MCF 10A (cell line): Measurements from ENCODE around the gene ASCC3. TPM values are rescaled to one million over a fixed set of nuclear protein-coding genes. Genes with fewer than 3 reads are reported as not detected.

Source experiments
- BruUV-seq: library from RNA; stranded (reverse); fragments of 400-500 nt; replicated peaks from 2 replicates; lab custom pipeline; 2021; lab: Mats Ljungman, UMichigan
- CTCF ChIA-PET: fragments of 300-600 bp; sonication (Branson Sonifier 250); formaldehyde crosslinking; extraction: SDS; loops from one replicate; lab custom pipeline; 2021; ENCODE audit warnings: antibody characterized with exemption, inconsistent platforms; lab: Yijun Ruan, JAX
- POLR2A ChIA-PET: fragments of 300-600, 350-650 bp; sonication (Branson Sonifier 250); formaldehyde crosslinking; extraction: SDS; loops from one replicate; lab custom pipeline; 2020; ENCODE audit warnings: antibody characterized with exemption, inconsistent platforms; lab: Yijun Ruan, JAX
- DNase-seq: peaks from one replicate; pipeline ENCODE4 v3.0.0-alpha.2; 2018; ENCODE audit not compliant: unreplicated experiment
- H3K27ac Mint-ChIP-seq: one replicate; pipeline ENCODE4 v1.8.0; 2022; ENCODE audit warnings: mild to moderate bottlenecking, low read depth, mixed read lengths; ENCODE audit not compliant: unreplicated experiment
- H3K27me3 Mint-ChIP-seq: one replicate; pipeline ENCODE4 v1.8.0; 2022; ENCODE audit warnings: mixed read lengths; ENCODE audit not compliant: insufficient read depth, unreplicated experiment
- H3K36me3 Mint-ChIP-seq: one replicate; pipeline ENCODE4 v1.8.0; 2022; ENCODE audit warnings: mild to moderate bottlenecking, moderate library complexity, mixed read lengths; ENCODE audit not compliant: insufficient read depth, unreplicated experiment
- H3K4me1 Mint-ChIP-seq: one replicate; pipeline ENCODE4 v1.8.0; 2022; ENCODE audit warnings: mixed read lengths; ENCODE audit not compliant: insufficient read depth, unreplicated experiment
- H3K4me3 Mint-ChIP-seq: one replicate; pipeline ENCODE4 v1.8.0; 2022; ENCODE audit warnings: mild to moderate bottlenecking, moderate library complexity, mixed read lengths; ENCODE audit not compliant: unreplicated experiment
- H3K9me3 Mint-ChIP-seq: one replicate; pipeline ENCODE4 v1.8.0; 2022; ENCODE audit warnings: mixed read lengths; ENCODE audit not compliant: unreplicated experiment
- CTCF ChIP-seq: fragments of 200-600 bp; IDR thresholded peaks from one replicate; pipeline ENCODE4 v1.8.0; 2022; ENCODE audit warnings: antibody characterized with exemption, mild to moderate bottlenecking; ENCODE audit not compliant: unreplicated experiment
- intact Hi-C: fragments of 100-400 bp; cut with micrococcal nuclease; formaldehyde crosslinking; loops from 2 replicates; pipeline ENCODE4 v1.14.1; 2022
- total RNA-seq: library from RNA; stranded (reverse); gene quantifications from 2 replicates; pipeline ENCODE4 v1.2.3, GENCODE V29; 2022

Gene ASCC3
- total RNA-seq, 1 experiment from 2014 or later: 85.0 TPM

GRCh38 chr6:100901582-100901981 is 20.5 kb upstream of the ASCC3 start:
- Mint-ChIP-seq H3K4me3 (no peak overlapping the region), H3K4me1 (no peaks in the 10 kb centered on the region), H3K27ac (no peak overlapping the region), H3K9me3 (no peaks in the 10 kb centered on the region), H3K27me3 (no peaks in the 10 kb centered on the region), H3K36me3 (no peaks in the 10 kb centered on the region)
- ChIA-PET POLR2A (no interaction called here), CTCF (no interaction called here)
- no peak for TF ChIP-seq CTCF
- DNase-seq: no peak
- intact Hi-C loops: no loop called here
- no TSS peak for BruUV-seq

- ChIA-PET CTCF (no interaction called here), POLR2A (no interaction called here)
- Mint-ChIP-seq H3K27me3 (no peaks in the 10 kb centered on the region), H3K4me3 (no peak overlapping the region), H3K27ac (no peak overlapping the region), H3K9me3 (no peaks in the 10 kb centered on the region), H3K36me3 (no peaks in the 10 kb centered on the region), H3K4me1 (no peaks in the 10 kb centered on the region)
- intact Hi-C loops: no loop called here
- no TSS peak for BruUV-seq
- no peak for TF ChIP-seq CTCF
- no peak for DNase-seq
Observed at GRCh38 chr6:100899202-100899601, 18.1 kb upstream of the ASCC3 start.

GRCh38 chr6:100897671-100898070 is 16.5 kb upstream of the ASCC3 start:
- no peak for DNase-seq
- BruUV-seq: no TSS peak
- H3K9me3 Mint-ChIP-seq: no peaks in the 10 kb centered on the region
- ChIA-PET POLR2A (no interaction called here), CTCF (interaction anchor here (0.6 kb wide), 1 partner anchor 1410 kb away, joined by 3 read pairs; no protein-coding TSS in a partner anchor)
- no peaks in the 10 kb centered on the region for H3K36me3 Mint-ChIP-seq
- TF ChIP-seq CTCF: no peak
- intact Hi-C loops: no loop called here
- no peak overlapping the region for H3K4me3 Mint-ChIP-seq
- H3K4me1 Mint-ChIP-seq: no peaks in the 10 kb centered on the region
- no peaks in the 10 kb centered on the region for H3K27me3 Mint-ChIP-seq
- H3K27ac Mint-ChIP-seq: no peak overlapping the region

- ChIA-PET POLR2A (no interaction called here), CTCF (no interaction called here)
- Mint-ChIP-seq H3K27me3 (no peaks in the 10 kb centered on the region), H3K36me3 (no peaks in the 10 kb centered on the region), H3K4me3 (no peak overlapping the region), H3K9me3 (no peaks in the 10 kb centered on the region), H3K27ac (no peak overlapping the region), H3K4me1 (no peaks in the 10 kb centered on the region)
- no peak for DNase-seq
- intact Hi-C loops: no loop called here
- no peak for TF ChIP-seq CTCF
- no TSS peak for BruUV-seq
Observed at GRCh38 chr6:100893743-100894142, 12.6 kb upstream of the ASCC3 start.
